ENCODE results near the gene OSBPL7.

OSBPL7 gene

DNA sequence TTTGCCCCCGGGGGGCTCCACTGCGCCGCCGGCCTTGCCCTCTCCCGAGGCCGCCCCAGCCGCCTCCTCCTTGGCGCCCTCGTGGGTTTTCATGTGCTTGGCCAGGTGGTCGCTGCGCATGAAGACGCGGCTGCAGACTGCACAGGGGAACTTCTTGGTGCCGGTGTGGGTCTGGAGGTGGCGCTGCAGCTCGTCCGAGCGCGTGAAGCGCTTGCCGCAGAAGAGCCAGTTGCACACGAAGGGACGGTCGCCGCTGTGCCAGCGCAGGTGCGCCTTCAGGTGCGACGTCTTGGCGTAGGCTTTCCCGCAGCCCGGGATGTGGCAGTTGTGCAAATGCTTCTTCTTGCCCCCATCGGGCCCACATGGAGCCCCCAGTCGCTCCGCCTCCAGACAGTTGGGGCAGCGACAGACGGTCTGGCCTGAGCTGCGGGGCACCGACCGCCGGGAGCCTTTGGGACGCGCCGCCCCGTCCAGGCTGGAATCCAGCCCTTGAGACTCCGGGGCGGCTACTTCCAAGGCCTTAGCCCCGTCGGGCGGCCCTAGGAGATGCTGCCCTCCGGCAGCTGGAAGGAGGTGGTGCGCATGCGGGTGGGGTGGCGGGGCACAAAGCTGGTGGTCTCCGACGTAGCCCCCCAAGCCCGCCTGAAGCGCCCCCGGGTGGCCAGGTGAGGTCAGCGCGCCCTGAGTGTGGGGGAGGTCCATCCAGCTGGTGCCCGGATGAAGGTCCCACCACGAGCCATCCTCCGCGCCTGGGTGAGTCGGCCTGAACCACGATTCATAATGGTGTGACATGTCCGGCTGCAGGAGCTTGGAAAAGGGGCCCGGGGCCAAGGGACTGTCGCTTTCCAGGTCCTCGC is 26.0 kb upstream of the OSBPL7 start:
- DNase-seq = no peak

GRCh38 chr17:47846716-47847340 is 25.2 kb upstream of the OSBPL7 start:
- no peak for DNase-seq

DNA sequence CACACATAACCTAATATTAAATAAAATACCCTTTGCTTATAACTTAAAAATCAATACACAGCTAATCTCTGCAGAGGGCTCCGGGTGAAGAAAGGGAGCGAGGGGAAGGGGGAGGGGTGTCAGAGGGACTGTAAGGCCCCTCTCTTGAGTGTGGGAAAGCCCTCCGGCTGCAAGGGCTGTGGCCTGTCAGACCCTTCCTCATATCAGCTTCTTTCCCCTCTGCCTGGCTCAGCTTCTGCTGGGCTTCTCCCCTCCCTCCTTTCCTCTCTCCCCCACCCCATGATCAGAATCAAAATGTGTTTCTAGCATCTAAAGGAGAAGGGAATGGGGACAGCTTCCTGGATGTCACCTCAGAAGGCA is 24.1 kb upstream of the OSBPL7 start:
- DNase-seq = no peak

GRCh38 chr17:47844814-47845715 is 23.5 kb upstream of the OSBPL7 start:
- no peak for DNase-seq

- no peak for DNase-seq
Measured at GRCh38 chr17:47844227-47844626, 22.6 kb upstream of the OSBPL7 start.

GRCh38 chr17:47843391-47843730 is 21.8 kb upstream of the OSBPL7 start:
- DNase-seq = no peak

DNA sequence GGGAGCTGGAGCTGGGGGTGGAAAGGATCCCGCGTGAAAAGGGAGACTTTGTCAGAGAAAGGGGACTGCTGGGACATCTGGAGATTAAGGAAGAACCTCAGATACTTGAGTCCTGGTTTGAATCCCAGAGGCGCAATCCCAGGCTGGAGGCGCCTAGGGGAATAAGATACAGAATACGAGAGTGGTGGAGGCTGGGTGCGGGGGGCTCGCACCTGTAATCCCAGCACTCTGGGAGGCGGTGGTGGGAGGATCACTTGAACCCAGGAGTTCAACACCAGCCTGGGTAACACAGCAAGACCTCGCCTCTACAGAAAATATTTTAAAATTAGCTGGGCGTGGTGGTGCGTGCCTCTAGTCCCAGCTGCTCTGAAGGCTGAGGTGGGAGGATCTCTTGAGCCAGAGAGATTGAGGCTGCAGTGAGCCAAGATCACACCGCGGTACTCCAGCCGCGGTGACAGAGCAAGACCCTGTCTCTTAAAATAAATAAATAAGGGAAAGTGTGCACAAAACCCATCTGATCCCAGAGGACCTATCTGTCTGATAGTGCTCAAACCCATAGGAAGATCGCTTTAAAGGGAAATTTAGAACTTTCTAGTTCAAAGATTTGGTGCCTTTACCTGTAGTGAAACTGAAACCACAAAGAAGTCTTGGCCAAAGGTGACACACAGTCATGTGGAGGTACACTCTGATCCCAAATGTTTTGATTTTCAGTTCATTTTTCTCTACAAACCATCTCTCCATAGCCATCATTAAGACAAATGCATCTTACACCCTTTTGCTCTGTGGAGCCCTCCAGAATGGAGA is 20.1 kb upstream of the OSBPL7 start:
- DNase-seq = no peak

GRCh38 chr17:47840742-47841487 is 19.3 kb upstream of the OSBPL7 start, which contains the start of gene SCRN2:
Gene SCRN2, minus strand, starts transcription at chr17:47841273. Its CDS starts 430 bp downstream, at chr17:47840843.
- DNase-seq = peak; percentile 90

DNA sequence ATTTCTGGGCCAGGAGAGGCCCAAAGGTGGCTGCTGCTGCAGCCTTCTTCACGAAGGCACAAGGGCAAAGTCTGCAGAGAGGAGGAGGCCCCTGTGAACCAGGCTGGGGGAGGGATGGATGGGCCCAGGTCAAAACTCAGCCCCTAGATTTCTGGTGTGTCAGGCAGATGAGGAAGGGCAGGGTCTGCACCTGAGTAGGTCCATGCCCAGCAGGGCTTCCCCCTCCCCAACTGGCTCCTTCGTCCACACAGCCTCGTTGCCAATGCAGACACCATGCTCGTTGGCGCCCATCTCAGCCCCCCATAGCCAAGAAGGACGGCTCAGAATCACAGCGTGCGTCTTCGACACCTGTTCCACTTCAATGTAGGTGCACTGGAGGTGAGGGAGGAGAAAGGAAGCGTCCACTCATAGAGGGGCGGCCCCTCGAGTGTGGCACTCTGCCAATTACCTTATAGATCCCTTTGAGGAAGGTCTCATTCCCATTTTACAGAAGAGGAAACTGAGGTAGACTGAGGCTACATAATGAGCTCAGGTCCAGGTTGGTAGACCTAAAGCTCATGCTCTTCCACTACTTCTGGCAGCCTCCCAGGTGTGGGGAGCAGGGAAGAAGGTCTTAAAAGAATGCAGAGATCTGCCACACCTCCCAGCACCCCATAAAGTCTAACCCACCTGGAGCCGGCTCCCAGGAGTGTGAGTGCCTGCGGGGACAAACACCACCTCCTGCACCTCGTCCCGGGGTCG is 18.6 kb upstream of the OSBPL7 start:
- DNase-seq = no peak

GRCh38 chr17:47839071-47839470 is 17.5 kb upstream of the OSBPL7 start:
- DNase-seq = no peak

GRCh38 chr17:47838636-47839035 is 17.0 kb upstream of the OSBPL7 start:
- DNase-seq = no peak

DNA sequence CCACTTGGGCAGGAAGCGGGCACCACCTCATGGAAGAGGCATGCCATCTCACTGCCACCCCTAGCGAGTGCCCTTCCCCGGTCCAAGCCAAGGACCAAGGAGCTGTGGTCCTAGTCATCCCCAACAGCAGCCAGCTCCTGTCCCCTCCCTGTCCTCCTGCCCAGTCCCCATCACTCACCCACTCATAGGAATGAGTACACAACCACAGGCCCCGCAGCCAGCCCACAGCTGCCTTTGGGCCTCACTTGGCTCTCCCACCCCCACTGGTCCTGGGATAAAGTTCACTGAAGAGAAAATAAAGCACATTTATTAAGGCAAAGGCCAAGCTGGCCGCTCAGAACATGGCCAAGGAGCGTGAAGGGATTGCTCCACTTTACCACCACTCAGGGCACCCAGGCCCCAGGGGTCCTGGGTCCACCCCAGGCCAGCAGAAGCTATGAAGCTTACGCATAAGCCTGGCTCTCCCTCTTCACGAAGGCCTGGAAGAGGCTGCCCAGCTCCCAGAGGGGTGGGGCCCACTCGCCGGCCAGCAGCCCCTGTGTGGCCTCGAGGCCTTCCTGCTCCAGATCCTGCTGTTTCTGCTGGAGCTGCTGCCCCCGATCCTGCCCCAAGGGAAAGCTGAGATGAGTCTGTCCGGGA is 15.9 kb upstream of the OSBPL7 start:
- DNase-seq = no peak

GRCh38 chr17:47836601-47837000 is 15.0 kb upstream of the OSBPL7 start:
- no peak for DNase-seq

GRCh38 chr17:47834756-47835155 is 13.2 kb upstream of the OSBPL7 start:
- DNase-seq = no peak

GRCh38 chr17:47831934-47832327 is 10.3 kb upstream of the OSBPL7 start:
- no peak for DNase-seq

DNA sequence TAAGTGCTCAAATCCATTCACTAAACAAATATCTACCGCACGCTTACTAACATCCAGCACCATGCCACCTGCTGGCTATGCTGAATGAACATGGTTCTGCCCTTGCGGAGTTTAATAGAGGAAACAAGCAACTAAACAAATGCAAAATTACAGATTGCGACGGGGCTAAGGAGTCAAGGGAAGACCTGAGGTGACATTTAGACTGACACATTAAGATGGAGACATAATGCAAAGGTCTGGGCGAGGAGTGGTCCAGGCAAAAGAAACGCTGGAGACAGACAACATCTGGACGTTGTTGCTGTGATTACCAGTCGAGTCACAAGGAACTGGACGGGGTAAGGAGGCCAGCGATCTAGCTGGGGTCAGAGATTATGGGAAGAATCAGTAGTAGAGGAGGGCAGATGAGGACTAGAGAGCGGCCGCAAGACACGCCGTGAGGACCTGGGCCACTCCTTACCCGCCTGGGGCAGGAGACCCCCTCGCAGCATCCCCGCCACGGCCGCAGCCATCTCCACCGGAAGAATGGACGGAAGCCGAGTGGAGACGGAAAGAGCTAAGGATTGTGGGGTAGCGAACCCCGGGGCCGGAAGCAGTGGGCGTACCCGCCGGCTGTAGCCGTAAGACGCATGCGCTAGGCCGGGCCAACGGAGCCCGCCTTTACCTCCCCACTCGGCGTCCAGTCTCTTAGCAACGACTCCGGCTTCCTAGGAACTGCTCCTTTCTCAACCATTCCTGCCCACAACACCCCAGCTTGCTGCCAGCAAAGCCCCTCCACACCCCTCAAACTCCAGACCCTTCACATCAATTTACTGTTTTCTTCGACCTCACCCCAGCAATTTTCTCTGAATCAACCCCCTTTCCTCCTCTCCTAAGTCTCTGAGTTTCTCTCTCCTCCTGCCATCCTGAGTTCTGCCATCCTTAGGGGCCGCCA is 9.7 kb upstream of the OSBPL7 start, which contains the start of the genes LRRC46 and MRPL10:
LRRC46 (plus strand) TSS at position 668 of the 931 bp plus-strand sequence. CDS start 320 bp downstream, outside the sequence.
MRPL10 (minus strand) TSS at position 539 of the 931 bp plus-strand sequence; CDS start at position 509, 30 bp downstream.
- DNase-seq = peak; percentile 94

DNA sequence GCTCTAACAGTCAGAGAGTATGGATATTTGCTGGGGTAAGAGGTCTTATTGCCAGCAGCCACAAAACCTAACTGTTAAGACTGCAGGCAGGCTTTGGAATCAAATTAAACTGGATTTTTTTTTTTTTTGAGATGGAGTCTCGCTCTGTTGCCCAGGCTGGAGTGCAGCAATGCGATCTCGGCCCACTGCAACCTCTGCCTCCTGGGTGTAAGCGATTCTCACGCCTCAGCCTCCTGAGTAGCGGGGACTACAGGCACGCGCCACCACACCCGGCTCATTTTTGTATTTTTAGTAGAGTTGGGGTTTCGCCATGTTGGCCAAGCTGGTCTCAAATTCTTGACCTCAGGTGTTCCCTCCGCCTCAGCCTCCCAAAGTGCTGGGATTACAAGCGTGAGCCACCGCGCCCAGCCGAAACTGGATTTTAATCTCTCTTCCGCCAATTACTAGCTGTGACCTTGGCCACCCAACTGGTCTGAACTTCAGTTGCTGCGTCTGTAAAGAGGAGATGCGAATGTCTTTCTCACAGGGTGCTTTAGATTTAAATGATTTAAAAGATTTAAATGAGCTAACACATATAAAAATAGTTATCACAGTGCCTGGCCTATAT is 8.9 kb upstream of the OSBPL7 start:
- no peak for DNase-seq

- DNase-seq = peak; percentile 57
Measured at GRCh38 chr17:47829870-47830269, 8.3 kb upstream of the OSBPL7 start.

DNA sequence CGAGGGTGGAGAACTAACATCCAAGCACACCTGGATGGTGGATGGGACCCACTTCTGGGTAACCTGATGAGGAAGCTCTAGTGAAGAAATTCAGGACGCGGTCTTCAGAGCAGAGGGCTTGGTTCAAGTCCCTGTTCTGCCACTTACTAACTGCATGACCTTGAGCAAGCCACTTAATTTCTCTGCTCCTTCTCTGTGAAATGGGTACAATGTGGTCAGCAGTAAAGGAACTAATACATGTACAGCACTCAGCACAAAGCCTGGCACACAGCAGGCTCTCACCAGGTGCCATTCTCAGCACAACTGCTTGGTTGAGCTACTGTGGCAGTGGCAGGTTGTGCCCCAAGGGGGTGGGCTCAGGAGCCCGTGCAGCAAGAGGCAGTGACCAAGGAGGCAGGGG is 1.9 kb upstream of the OSBPL7 start:
- DNase-seq = no peak

Measured in activated naive CD4-positive, alpha-beta T cell treated with Interleukin-2 at 50 U/mL for 16 hours (primary cell).